Right renal pelvis (tissue), 4 donors: ENCODE measurements around the gene SLC16A3. TPM values are rescaled to one million over a fixed set of nuclear protein-coding genes. Genes with fewer than 3 reads are reported as not detected.
"Not testable (repeated sequence)": the region's sequence is repeated elsewhere in the genome, so short reads cannot be mapped to it uniquely, and the experiment has no call there.

Source experiments
- DNase-seq, 4 donors: peaks; one replicate each; pipeline ENCODE4 v3.0.0-alpha.2; 2013; ENCODE audit warnings: low read depth in 4 of 4, low spot score in 3 of 4, missing footprints in 1 of 4
- polyA plus RNA-seq, 4 donors: library from polyadenylated mRNA; unstranded; fragments of 120-200 nt; gene quantifications; one replicate each; pipeline ENCODE4 v1.2.1, GENCODE V29; 2013; ENCODE audit not compliant: insufficient read length in 4 of 4

SLC16A3 gene
- 10 to 100 TPM in 1 of 4 donors, 1 to 10 TPM in 3; 8.0 to 23.1 (median 9.1) TPM for polyA plus RNA-seq

DNA sequence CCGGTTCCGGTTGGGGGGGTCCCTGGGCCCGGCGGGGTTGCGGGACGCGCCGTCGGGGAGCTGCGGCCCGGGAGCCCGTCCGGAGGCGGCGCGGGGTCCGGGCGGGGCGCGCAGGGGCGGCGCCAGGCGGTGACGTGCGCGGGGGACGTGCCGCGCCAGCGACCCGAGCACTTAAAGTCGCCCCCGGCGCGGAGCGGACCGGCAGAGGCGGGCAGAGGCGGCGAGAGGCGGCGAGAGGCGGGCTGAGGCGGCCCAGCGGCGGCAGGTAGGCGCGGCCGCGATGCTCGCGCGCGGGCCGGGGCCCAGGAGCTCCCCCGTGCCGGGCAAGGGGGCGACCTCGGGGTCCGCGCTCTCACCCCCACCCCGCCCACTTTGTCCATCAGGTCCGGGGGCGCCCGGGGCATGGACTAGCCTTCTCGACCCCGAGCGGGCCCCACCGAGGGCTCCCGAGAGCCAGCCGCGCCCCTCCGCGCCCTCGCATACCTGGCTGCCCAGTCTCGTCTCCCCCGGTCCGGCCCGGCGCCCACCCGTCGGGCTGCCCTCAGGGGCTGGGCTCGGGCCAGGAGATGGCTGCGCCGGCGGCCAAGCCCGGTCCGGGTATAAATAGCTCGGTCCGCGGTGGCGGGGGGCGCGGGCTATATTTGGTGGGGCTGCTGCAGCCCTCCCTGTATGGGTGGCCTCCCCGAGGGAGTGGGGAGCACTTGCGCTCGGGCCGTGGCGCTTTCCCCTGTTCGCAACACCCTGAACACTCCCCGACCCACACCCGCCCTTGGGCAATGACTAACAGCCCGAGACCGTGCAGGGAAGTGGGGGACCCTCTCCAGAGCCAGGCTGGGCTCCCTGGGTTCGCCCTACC lies at the start of gene SLC16A3:
SLC16A3 (plus strand) TSS at position 201 of the 856 bp plus-strand sequence. CDS start 6,967 bp downstream, outside the sequence.
- DNase-seq = no peak

DNA sequence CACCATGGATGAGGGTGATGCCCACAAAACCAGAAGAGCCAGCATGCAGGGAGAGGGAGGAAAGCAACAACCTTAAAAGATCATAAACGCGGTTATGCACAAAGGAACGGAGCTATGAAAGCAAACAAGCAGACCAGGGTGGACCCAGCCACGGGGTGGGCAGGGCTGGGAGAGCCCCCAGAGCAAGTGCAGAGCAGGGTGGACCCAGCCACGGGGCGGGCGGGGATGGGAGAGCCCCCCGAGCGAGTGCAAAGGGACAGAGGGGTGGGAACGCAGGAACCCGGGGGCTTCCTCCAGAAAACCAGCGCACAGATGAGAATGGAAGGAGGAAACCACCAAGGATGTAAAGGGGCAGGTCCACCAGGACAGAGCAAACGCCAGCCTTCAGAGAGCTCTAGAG lies 49.4 kb upstream of the SLC16A3 start:
- DNase-seq = no peak

DNA sequence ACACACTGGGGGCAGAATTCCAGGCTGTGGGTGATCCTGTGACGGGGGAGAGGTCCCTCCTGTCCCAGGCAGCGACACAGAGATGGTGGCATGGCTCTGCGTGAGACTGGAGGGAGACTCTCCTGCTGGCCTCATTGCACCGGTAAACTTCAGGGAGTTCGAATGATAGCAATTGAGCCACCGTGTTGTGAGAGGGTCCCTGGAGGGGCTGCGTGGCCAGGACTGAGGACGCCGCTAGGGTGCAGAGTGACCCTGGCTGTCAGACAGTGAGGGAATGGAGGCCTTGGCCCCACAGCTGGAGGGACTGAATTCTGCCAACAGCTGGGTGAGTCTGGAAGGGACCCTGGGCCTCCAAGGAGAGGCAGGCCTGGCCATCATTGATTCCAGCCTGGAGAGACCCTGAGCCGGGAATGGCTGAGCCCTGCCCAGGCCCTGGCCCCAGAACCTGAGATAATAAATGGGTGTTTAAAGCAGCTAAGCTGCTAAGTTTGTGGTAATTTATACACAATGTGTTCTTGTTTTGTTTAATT lies 48.8 kb upstream of the SLC16A3 start:
- DNase-seq = no peak

DNA sequence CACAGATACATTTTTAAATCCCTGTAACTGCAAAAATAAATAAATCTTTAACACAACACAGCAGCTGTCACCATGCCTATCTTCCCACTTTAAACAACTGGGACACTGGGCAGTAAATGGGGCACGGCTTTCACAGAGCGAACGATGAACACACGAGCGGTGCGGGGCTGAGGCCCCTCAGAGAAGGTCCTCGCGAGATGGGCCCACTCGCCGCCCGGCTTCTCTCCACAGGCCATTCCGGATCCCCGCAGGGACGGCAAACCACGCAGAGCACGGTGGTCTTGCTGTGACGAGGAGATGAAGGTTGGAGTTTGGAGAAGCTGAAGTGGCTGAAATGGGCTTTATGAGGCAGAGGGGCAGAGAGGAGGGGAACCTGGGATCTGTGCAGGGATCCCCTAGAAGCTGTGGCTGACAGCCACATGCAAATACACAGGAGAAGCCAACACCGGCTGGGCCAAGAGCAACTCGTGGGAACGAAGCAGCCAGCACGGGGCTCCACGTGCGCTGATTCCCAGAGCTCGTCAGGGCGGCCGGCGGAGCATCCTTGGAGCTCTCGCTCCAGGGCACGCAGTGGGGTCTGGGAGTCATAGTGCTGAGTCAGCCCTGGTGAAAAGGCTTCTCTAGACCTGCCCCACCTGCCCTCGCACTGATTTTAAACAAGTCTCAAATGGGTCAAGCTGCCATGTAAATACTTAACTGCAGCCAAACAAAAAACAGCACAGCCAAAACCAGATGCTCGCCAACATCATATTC lies 47.9 kb upstream of the SLC16A3 start:
- DNase-seq = no peak

DNA sequence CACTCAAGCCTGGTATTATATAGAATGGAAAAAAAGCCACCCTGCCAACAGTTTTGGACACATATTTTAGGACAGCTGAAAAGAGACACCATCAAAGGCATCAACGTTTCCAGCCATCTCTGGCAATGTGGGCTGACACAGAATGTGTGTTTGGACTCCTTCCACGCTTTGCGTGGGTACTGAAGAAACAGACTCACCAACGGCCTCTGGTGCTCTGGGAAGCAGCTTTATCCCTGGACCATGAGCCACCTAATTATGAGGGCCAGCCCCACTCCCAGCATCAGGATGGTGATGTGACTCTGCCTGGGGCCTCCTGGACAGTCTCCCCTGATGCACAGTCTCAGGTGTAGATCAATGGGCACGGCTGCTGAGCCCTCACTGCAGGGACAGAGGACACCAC lies 44.1 kb upstream of the SLC16A3 start:
- no peak for DNase-seq

DNA sequence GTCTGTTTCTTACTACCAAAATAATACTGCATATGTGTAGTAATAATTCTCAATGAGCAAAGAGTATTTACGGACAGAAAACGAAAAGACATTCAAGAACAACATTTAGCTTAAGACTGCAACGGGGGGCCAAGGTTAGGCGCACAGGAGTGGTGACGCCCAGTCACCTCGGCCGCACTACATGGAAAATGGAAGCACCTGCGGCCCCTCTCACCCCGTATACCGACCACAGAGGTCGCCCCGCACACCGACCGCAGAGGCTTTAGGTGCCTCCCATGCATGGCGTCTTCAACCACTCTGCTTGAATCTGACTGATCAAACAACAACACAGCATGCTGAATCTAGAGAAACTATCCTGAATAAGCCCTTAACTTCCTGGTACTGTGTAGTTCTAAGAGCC lies 42.6 kb upstream of the SLC16A3 start:
- DNase-seq = no peak

DNA sequence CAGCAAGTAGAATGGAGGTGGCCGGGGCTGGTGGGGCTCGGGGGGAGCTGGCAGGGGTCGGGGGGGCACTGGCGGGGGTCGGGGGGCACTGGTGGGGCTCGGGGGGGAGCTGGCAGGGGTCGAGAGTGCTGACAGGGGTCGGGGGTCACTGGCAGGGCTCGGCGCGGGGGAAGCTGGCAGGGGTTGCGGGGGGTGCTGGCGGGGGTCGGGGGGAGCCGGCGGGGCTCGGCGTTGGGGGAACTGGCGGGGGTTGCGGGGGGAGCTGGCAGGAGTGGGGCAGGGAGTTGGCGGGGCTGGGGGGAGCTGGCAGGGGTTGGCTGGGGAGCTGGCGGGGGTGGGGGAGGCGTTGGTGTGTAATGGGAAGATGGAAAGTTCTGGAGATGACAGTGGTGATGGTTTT lies 41.3 kb upstream of the SLC16A3 start:
- DNase-seq = no peak

DNA sequence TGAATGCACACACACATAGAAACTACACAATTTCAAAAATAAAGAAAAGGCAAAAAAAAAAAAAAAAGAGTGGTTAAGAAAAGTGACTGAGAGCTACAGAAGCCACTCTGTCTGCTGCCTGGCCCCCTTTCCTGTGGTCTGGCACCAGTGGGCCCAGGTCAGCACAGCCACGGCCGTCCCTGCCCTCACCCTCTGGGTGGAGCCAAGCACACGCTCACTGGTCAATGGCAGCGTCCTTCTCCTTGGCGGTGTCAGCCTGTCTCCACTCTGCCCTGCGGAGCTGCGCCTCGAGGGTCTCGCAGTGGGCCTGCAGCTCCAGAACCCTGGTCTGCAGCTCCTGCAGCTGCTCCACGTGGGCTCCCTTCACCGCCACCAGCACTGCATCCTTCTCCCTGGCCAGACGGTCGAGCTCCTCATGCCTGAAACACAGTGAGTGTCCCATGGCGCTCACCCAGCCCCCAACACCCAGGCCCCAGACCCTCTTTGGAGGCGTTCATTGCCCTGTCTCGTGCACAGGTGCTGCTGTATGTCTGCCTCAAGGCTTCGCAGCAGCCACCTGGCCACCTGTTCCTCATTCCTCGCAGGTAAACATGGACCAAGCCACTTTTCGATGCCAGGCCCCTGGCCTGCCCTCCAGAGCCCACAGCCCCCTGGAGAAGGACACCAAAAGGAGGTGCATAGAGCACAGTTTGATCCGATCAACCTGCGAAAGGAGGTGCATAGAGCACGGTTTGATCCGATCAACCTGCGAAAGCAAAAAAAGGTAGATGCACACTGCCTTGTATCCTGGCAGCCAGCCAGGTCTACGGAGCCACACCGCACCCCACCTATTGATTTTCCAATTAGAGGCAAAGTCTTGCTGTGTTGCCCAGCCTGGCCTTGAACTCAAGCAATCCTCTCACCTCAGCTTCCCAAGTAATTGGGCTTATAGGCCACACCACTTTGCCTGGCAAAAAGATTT lies 40.6 kb upstream of the SLC16A3 start:
- no peak for DNase-seq

DNA sequence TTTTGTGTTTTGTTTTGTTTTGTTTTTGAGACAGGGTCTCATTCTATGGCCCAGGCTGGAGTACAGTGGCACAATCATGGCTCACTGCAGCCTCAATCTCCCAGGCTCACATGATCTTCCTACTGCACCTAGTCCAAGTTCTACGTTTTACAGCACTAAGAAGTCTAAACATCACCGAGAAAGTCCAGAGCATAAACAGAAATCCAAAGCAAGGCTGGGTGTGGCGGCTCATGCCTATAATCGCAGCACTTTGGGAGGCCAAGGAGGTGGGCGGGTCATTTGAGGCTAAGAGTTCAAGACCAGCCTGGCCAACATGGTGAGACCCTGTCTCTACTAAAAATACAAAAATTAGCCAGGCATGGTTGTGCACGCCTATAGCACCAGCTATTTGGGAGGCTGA lies 35.8 kb upstream of the SLC16A3 start:
- DNase-seq = not testable (repeated sequence)

DNA sequence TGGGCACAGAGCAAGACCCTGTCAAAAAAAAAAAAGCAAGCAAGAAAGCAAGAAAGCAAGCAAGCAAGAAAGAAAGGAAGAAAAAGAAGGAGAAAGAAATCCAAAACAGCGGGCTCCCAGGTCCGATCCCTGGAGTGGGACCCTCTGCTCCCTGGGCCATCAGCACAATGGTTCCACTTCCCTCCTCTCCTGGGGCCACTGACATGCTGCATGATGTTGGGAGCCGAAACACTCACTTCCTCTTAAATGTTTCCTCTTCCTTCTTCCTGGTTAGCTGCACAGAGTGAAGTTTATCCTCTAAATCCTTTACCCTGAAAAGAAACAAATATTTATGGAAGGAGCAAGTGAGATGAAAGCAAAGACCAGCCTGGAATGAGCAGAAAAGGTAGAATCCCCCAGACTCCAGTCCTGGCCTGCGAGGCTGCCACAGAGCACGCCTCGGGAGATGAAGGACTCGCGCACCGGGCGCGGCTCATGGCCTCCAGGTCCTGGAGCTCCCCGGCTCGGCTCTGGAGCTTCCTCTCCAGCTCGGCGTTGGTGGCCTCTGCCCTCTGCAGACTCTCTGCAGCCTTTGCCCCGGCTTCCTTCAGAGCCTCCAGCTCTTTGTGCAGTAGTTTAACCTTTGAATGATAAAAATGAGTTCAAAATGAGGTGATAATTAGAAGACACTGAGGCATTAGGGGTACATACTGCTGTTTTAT lies 35.2 kb upstream of the SLC16A3 start:
- DNase-seq = no peak

DNA sequence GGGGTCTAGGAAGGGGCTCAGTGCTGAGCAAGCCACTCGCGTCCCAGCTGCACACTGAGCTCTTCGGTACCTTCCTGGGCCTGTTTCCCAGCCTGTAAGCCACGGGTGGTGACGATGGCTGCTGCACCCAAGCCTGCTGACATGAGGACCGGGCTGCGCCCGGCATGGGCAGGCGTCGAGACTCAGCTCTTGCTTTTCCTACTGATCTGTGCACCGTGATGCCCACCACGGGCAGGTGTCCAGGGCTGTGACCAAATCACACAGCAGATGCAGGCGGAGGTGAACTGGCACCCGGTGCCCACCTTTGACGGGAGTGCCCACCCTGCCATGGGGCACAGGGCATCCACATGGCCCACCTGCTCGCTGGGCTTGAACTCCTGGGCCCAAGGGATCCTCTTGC lies 34.1 kb upstream of the SLC16A3 start:
- DNase-seq = no peak

DNA sequence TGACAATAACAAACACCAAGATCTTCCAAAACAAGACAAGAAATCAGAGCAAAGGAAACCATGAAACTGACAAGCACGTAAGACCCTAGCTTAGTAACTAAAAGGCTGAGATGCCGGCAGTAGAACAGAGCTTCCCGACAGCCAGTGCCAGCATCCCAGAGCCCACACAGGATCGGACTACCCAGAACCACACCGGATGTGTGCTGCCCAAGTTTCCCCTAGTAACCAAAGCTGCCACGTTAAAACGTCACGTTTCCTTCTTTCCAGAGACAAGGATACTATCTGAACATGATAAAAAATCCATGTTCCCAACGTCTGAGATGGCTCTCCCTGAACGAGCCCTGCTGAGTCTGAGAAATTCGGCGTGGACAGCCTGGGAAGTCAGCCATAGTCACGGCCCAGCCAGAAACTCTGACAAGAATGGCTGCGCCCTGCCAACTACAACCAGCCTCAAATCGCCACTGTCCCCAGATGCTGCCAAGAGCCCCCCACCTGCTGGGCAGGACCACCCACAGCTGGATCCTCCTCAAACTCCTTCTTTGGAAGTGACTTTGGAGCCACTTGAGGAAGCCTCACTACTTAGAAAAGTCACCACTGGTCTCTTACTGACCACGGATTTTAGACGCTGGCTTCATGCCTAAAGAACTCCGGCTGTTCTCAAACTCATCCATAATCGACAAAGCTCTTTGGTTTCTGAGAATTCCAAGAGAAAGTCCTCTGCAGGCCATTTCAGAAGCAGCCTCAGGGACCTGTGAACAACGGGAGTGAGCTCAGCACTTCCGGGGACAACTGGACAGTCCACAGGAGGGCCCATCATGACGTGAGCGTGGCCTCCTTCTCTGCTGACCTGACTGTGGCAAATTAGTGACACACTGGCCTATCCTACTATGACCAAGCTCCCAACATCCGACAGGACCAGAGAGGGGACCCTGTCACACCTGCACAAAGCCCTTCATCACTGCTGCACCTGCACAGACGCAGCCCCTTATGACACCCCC lies 32.9 kb upstream of the SLC16A3 start:
- DNase-seq = no peak

DNA sequence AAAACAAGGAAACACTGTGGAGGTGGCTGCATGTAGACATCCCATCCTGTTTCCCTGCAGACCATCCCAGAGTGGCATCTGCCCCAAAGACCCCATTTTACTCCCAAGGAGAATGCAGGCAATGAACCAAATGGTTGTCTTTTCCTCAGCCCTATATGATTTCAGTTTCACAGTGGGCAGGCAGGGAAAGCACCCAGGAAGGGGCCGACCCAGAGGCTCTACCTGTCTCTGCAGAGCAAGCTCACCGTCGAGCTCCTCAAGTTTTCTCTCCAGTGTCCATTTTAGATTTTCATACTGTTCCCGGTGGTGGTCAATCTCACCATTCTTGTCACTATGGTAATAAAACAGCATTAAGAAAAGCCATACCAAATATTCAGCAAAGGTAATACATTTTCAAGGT lies 30.8 kb upstream of the SLC16A3 start:
- no peak for DNase-seq

DNA sequence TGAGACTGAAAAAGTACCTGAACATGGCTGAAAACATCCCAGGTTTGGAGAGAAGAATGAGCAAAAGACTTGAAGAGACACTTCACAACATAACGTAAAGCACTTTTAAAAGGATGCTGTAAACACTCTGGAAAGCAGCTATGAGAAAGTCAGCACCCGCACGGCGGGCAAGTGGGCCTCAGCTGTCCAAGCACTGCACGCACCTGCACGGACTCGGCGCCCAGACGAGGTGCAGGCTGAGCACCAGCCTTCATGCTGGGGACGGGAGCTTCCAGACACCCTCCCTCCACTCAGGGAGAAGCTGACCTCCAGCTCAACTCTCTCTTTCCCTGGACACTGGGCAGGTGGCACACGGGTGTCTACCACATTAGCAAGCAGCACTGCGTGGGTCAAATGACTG lies 29.3 kb upstream of the SLC16A3 start:
- no peak for DNase-seq

DNA sequence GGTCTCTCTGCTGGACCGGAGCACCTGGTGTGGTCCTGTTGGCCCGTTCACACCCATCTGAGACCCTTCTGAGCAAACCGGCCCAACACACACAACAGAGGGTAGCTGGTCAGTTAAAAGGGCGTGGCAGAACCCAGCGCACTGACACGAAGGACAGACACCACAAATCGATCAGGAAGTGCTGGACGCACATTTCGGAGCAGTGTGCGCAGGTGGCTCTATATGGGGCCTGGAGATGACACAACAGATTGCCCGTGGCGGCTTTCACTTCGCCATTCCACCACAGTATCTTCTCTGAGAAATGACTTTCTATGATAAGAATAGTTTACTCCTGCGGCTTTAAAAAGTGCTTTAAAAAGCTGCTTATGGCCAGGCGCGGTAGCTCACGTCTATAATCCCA lies 28.7 kb upstream of the SLC16A3 start:
- DNase-seq = no peak

DNA sequence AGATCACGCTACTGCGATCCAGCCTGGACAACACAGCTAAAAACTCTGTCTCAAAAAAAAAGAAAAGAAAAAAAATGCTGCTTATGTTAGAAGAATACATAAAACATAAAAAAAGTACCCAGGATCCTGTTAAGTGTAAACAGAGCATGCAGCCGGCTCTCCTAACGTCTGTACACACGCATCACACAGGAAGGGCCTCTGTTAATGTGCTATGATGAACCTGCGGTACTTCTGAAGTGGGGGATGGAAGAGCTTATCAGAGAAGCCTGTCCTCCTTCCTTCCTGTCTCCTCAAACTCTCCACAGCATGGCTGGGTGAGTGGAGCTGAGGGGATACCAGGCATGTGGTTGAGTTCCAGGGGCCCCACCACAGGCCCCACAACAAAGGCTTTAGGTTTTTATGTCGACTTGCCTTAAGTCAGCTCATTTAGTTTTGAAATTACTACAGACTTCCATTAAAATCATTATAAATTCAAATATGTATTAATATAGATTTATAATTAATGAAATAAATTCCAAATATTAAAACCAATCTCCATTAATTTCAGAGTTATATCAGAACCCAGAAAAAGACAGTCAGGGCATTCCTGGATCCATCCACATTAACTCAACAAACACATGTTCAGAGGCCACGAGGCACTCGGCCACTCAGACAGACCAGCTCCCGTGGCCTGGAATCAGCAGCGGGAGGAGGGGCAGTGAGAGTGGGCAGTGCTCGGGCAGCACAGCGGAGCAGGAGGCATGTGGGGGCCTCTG lies 27.9 kb upstream of the SLC16A3 start:
- no peak for DNase-seq

DNA sequence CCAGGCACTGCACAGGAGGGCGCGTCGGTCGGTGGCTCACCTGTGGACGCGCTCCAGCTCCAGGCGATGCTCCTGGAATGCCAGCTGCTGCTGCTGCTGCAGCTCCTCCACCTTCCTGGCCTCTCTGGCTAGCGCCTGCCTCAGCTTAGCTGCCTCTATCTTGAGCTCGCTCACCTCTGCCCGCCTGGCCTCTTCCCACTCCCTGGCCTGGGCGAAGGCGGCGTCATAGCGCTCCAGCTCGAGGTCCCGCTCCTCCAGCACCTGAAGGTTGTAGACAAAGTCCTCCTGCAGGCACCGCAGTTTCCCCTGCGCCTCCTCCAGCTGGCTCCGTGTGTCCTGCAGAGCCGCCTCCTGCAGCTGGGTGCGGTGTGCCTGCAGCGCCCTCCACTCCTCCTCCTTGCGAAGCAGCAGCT lies 27.3 kb upstream of the SLC16A3 start:
- DNase-seq = no peak

DNA sequence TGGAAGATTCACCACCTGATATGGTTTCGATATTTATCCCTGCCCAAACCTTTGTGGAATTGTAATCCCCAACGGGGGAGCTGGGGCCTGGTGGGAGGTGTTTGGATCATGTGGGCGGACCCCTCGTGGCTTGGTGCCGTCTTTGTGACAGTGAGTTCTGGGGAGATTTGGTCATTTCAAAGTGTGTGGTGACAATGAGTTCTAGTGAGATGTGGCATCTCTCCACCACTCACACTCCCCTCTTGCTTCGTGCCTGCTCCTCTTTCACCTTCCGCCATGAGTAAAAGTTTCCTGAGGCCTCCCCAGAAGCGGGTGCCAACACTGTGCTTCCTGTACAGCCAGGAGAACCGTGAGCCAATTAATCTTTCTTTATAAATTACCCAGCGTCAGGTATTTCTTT lies 25.9 kb upstream of the SLC16A3 start:
- DNase-seq = no peak
